Peyer's patch (tissue), 4 donors: ENCODE data around the gene GZMH. TPM values are rescaled to one million over a fixed set of nuclear protein-coding genes. Genes with fewer than 3 reads are reported as not detected.

Experiments used
- DNase-seq, 3 donors: peaks; one replicate each; pipeline ENCODE4 v3.0.0-alpha.2; 2017 to 2019
- H3K27ac ChIP-seq, 4 donors: fragments of 200-600 bp; sonication (generic); one replicate each; pipeline ENCODE4 v1.5.1; 2016 to 2019
- H3K27me3 ChIP-seq, 2 donors: fragments of 200-600 bp; sonication (generic); one replicate each; pipeline ENCODE4 v1.5.1; 2019
- H3K36me3 ChIP-seq, 3 donors: fragments of 200-600 bp; sonication (generic); one replicate each; pipeline ENCODE4 v1.5.1; 2016 to 2019
- H3K4me1 ChIP-seq, 4 donors: fragments of 200-600 bp; sonication (generic); one replicate each; pipeline ENCODE4 v1.5.1; 2016 to 2019
- H3K4me3 ChIP-seq, 4 donors: fragments of 200-600 bp; sonication (generic); 1 replicate in 3 of 4; 2 replicates in 1 of 4; pipeline ENCODE4 v1.5.1; 2016 to 2019; ENCODE audit warnings: mild to moderate bottlenecking in 1 of 4
- H3K9me3 ChIP-seq, 4 donors: fragments of 200-600 bp; sonication (generic); one replicate each; pipeline ENCODE4 v1.5.1; 2016 to 2019; ENCODE audit warnings: mild to moderate bottlenecking in 1 of 4
- POLR2A ChIP-seq, 2 donors: fragments of 450-650 bp; IDR thresholded peaks; one replicate each; pipeline ENCODE4 v1.5.1; 2017; ENCODE audit warnings: antibody characterized with exemption in 2 of 2, mild to moderate bottlenecking in 2 of 2, moderate library complexity in 2 of 2
- total RNA-seq, 4 donors: library from RNA; depleted of rRNA; stranded (reverse); fragments of >200 nt; gene quantifications; one replicate each; pipeline ENCODE4 v1.1.0, GENCODE V29; 2016
- TF ChIP-seq, protein P1 (sequence below), 6 experiments: fragments of 450-650 bp in 4 of 6; fragments of 200-600 bp in 2 of 6; sonication (generic) in 1 of 6; IDR thresholded peaks; one replicate each; pipeline ENCODE4 v1.5.1; 2017 to 2019; ENCODE audit warnings: antibody characterized with exemption in 6 of 6, mild to moderate bottlenecking in 3 of 6, moderate library complexity in 1 of 6

Gene GZMH
- total RNA-seq, 4 donors from 2014 or later = 1.2 TPM; not detected in 3

GRCh38 chr14:24563505-24563904 lies 46.0 kb downstream of the GZMH start:
- no peak overlapping the region for H3K4me3 ChIP-seq
- TF ChIP-seq POLR2A (IDR thresholded peaks at IDR 0.05) = no peak
- TF ChIP-seq, protein P1, sequence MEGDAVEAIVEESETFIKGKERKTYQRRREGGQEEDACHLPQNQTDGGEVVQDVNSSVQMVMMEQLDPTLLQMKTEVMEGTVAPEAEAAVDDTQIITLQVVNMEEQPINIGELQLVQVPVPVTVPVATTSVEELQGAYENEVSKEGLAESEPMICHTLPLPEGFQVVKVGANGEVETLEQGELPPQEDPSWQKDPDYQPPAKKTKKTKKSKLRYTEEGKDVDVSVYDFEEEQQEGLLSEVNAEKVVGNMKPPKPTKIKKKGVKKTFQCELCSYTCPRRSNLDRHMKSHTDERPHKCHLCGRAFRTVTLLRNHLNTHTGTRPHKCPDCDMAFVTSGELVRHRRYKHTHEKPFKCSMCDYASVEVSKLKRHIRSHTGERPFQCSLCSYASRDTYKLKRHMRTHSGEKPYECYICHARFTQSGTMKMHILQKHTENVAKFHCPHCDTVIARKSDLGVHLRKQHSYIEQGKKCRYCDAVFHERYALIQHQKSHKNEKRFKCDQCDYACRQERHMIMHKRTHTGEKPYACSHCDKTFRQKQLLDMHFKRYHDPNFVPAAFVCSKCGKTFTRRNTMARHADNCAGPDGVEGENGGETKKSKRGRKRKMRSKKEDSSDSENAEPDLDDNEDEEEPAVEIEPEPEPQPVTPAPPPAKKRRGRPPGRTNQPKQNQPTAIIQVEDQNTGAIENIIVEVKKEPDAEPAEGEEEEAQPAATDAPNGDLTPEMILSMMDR (IDR thresholded peaks at IDR 0.05) = no peak

GRCh38 chr14:24556756-24557155 lies 52.7 kb downstream of the GZMH start:
- H3K27me3 ChIP-seq = no peaks in the 10 kb centered on the region
- H3K9me3 ChIP-seq = no peaks in the 10 kb centered on the region
- TF ChIP-seq, protein P1 (IDR thresholded peaks at IDR 0.05) = no peak
- TF ChIP-seq POLR2A (IDR thresholded peaks at IDR 0.05) = no peak
- no peaks in the 10 kb centered on the region for H3K36me3 ChIP-seq
- DNase-seq = no peak
- no peak overlapping the region for H3K4me3 ChIP-seq
- no peak overlapping the region for H3K27ac ChIP-seq
- no peaks in the 10 kb centered on the region for H3K4me1 ChIP-seq

More at GRCh38 chr14:24563505-24563904, 46.0 kb downstream of the GZMH start:
- H3K27ac ChIP-seq = no peak overlapping the region
- H3K9me3 ChIP-seq = peaks cover 0 to 8% (median 2%) of the 10 kb centered on the region in 4 donors
- no peaks in the 10 kb centered on the region for H3K27me3 ChIP-seq
- no peaks in the 10 kb centered on the region for H3K36me3 ChIP-seq
- no peak for DNase-seq
- H3K4me1 ChIP-seq = no peaks in the 10 kb centered on the region

Other genes with a start within 250 kb of the GZMH start
- 10 to 100 TPM in 3 of 4 donors, 1 to 10 TPM in 1; 6.5 to 52.0 (median 21.5) TPM for gene NFATC4, start 241.5 kb downstream of the GZMH start, total RNA-seq
- 10 to 100 TPM in 2 of 4 donors, 1 to 10 TPM in 2; 3.2 to 15.5 (median 10.3) TPM for gene NYNRIN, start 210.7 kb downstream of the GZMH start, total RNA-seq
- 1 to 10 TPM in 1 of 4 donors, under 1 TPM in 1, not detected in 2; 0.94 to 4.3 TPM for gene CBLN3, start 180.0 kb downstream of the GZMH start, total RNA-seq
- gene KHNYN, start 179.7 kb downstream of the GZMH start, total RNA-seq = 100 to 1,000 TPM in 2 of 4 donors, 10 to 100 TPM in 2; 80.9 to 129 (median 113) TPM
- 10 to 100 TPM; 25.7 to 98.2 (median 48.9) TPM for gene SDR39U1, start 166.9 kb downstream of the GZMH start, total RNA-seq
- not detected for gene CMA1, start 101.4 kb downstream of the GZMH start, total RNA-seq
- 1 to 10 TPM in 1 of 4 donors, not detected in 3; 2.0 TPM for gene CTSG, start 33.4 kb downstream of the GZMH start, total RNA-seq
- 1 to 10 TPM in 2 of 4 donors, not detected in 2; 1.1 to 1.9 TPM for gene GZMB, start 24.5 kb upstream of the GZMH start, total RNA-seq